RKO (cell line): ENCODE measurements around the gene JAKMIP2.
"Not testable (repeated sequence)": the region's sequence is repeated elsewhere in the genome, so short reads cannot be mapped to it uniquely, and the experiment has no call there.

Experiments used
- DNase-seq: peaks from one replicate; pipeline ENCODE4 v3.0.0-alpha.2; 2016; ENCODE audit warnings: low spot score

Gene JAKMIP2

GRCh38 chr5:147648597-147648996 lies 133.9 kb downstream of the JAKMIP2 start:
- DNase-seq = no peak

GRCh38 chr5:147645197-147645596 lies 137.3 kb downstream of the JAKMIP2 start:
- no peak for DNase-seq

GRCh38 chr5:147644460-147644859 lies 138.1 kb downstream of the JAKMIP2 start:
- no peak for DNase-seq

GRCh38 chr5:147643142-147643541 lies 139.4 kb downstream of the JAKMIP2 start:
- no peak for DNase-seq

- DNase-seq = no peak
Measured at GRCh38 chr5:147642666-147643065, 139.9 kb downstream of the JAKMIP2 start.

GRCh38 chr5:147639321-147639720 lies 143.2 kb downstream of the JAKMIP2 start:
- no peak for DNase-seq

GRCh38 chr5:147636729-147636984 lies 145.9 kb downstream of the JAKMIP2 start:
- no peak for DNase-seq

- DNase-seq = no peak
Measured at GRCh38 chr5:147635882-147636728, 146.4 kb downstream of the JAKMIP2 start.

GRCh38 chr5:147635439-147635838 lies 147.1 kb downstream of the JAKMIP2 start:
- not testable (repeated sequence) for DNase-seq

- no peak for DNase-seq
Measured at GRCh38 chr5:147633173-147633572, 149.4 kb downstream of the JAKMIP2 start.

GRCh38 chr5:147631428-147632003 lies 151.0 kb downstream of the JAKMIP2 start:
- DNase-seq = no peak

GRCh38 chr5:147629196-147629595 lies 153.3 kb downstream of the JAKMIP2 start:
- DNase-seq = no peak

GRCh38 chr5:147628058-147628895 lies 154.3 kb downstream of the JAKMIP2 start:
- peak; percentile 70 for DNase-seq

- no peak for DNase-seq
Measured at GRCh38 chr5:147626464-147626863, 156.1 kb downstream of the JAKMIP2 start.

- no peak for DNase-seq
Measured at GRCh38 chr5:147621016-147621415, 161.5 kb downstream of the JAKMIP2 start.

- DNase-seq = no peak
Measured at GRCh38 chr5:147619281-147619878, 163.1 kb downstream of the JAKMIP2 start.

- DNase-seq = no peak
Measured at GRCh38 chr5:147617711-147618350, 164.7 kb downstream of the JAKMIP2 start.

- DNase-seq = no peak
Measured at GRCh38 chr5:147617191-147617606, 165.3 kb downstream of the JAKMIP2 start.

GRCh38 chr5:147616421-147616820 lies 166.1 kb downstream of the JAKMIP2 start:
- no peak for DNase-seq

- DNase-seq = no peak
Measured at GRCh38 chr5:147613359-147613758, 169.2 kb downstream of the JAKMIP2 start.

- no peak for DNase-seq
Measured at GRCh38 chr5:147611483-147611882, 171.0 kb downstream of the JAKMIP2 start.

- no peak for DNase-seq
Measured at GRCh38 chr5:147610798-147611197, 171.7 kb downstream of the JAKMIP2 start.
